ENCODE measurements around the gene TTC34.

TTC34 gene

GRCh38 chr1:2607641-2608091, 193.8 kb downstream of the TTC34 start:
- DNase-seq (ENCODE audit: low read depth in 2 of 2, low spot score in 1 of 2): no peak

- DNase-seq (ENCODE audit: low read depth in 2 of 2, low spot score in 1 of 2): no peak
Observed at GRCh38 chr1:2606881-2607621, 194.4 kb downstream of the TTC34 start.

- DNase-seq (ENCODE audit: low read depth in 2 of 2, low spot score in 1 of 2): no peak
Observed at GRCh38 chr1:2606396-2606880, 195.1 kb downstream of the TTC34 start.

- DNase-seq (ENCODE audit: low read depth in 2 of 2, low spot score in 1 of 2): no peak
Observed at GRCh38 chr1:2605509-2606395, 195.7 kb downstream of the TTC34 start.

GRCh38 chr1:2604844-2605508, 196.5 kb downstream of the TTC34 start:
- DNase-seq (ENCODE audit: low read depth in 2 of 2, low spot score in 1 of 2): no peak

- DNase-seq (ENCODE audit: low read depth in 2 of 2, low spot score in 1 of 2): no peak
Observed at GRCh38 chr1:2604156-2604843, 197.2 kb downstream of the TTC34 start.

- no peak for DNase-seq (ENCODE audit: low read depth in 2 of 2, low spot score in 1 of 2)
Observed at GRCh38 chr1:2603521-2604155, 197.9 kb downstream of the TTC34 start.

GRCh38 chr1:2602866-2603520, 198.5 kb downstream of the TTC34 start:
- no peak for DNase-seq (ENCODE audit: low read depth in 2 of 2, low spot score in 1 of 2)

- no peak for DNase-seq (ENCODE audit: low read depth in 2 of 2, low spot score in 1 of 2)
Observed at GRCh38 chr1:2602311-2602835, 199.1 kb downstream of the TTC34 start.

- DNase-seq (ENCODE audit: low read depth in 2 of 2, low spot score in 1 of 2): no peak
Observed at GRCh38 chr1:2601721-2602303, 199.7 kb downstream of the TTC34 start.

- no peak for DNase-seq (ENCODE audit: low read depth in 2 of 2, low spot score in 1 of 2)
Observed at GRCh38 chr1:2598329-2598931, 203.1 kb downstream of the TTC34 start.

GRCh38 chr1:2597441-2598328, 203.8 kb downstream of the TTC34 start:
- DNase-seq (ENCODE audit: low read depth in 2 of 2, low spot score in 1 of 2): no peak

- no peak for DNase-seq (ENCODE audit: low read depth in 2 of 2, low spot score in 1 of 2)
Observed at GRCh38 chr1:2596530-2597333, 204.8 kb downstream of the TTC34 start.

- DNase-seq (ENCODE audit: low read depth in 2 of 2, low spot score in 1 of 2): no peak
Observed at GRCh38 chr1:2595812-2596529, 205.5 kb downstream of the TTC34 start.

- no peak for DNase-seq (ENCODE audit: low read depth in 2 of 2, low spot score in 1 of 2)
Observed at GRCh38 chr1:2595261-2595811, 206.2 kb downstream of the TTC34 start.

- DNase-seq (ENCODE audit: low read depth in 2 of 2, low spot score in 1 of 2): no peak
Observed at GRCh38 chr1:2594641-2595131, 206.8 kb downstream of the TTC34 start.

Measured in stimulated activated CD8-positive, alpha-beta memory T cell treated with anti-CD3 and anti-CD28 coated beads, Interleukin-4, amount 100 ng/mL, for 1 hour (primary cell).